ENCODE results near the gene HPSE.
A peak's percentile ranks its signal among the peaks of the same experiment; 100 is the strongest.
"Not testable (repeated sequence)": the region's sequence is repeated elsewhere in the genome, so short reads cannot be mapped to it uniquely, and the experiment has no call there.

Gene HPSE

DNA sequence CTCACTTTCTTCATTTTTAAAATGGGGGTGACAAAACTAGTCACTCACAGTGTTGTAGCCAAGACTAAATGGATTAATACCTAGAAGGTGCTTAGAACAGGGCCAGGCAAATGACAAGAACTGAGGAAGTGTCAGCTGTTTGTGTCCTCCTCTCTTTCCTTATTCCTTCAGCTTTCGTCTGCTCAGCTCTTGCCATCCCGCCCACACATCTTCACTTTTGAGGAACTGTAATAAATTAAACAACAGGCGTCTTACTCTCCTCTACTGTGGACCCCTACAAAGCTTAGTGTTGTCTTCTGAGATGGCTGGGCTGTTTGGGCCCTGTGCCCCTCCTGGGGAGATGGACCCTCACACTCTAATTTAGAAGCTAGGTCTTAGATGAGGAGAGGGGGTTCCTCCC, 2.7 kb downstream of the HPSE start:
- no peak for DNase-seq (ENCODE audit: low spot score)

DNA sequence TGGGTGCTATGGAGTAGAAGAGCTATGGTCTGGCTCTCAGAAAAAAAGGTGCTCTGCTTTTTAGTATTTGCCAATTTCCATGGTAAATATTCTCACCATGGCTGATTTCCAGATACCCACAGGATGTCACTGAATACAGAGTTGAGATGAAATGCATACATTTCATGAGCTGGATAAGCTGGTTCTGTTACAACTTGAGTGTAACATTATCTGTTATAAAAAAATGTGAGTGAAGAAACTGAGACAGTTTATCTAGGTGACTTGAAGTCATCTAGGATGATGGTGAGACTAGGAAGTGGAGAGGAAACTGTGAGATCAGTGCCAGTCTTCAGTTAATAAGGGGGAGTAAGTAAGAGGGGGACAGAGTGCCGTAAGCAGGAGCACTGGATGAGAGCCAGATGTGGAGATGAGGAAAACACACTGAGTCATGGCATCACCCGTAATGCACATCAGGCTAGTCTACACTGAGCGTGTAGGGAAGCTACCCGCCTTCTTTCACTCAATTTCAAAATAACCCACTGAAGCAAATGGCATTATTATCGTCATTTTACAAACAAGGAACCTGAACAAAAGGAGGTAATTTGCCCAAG, 5.0 kb downstream of the HPSE start:
- no peak for DNase-seq (ENCODE audit: low spot score)

DNA sequence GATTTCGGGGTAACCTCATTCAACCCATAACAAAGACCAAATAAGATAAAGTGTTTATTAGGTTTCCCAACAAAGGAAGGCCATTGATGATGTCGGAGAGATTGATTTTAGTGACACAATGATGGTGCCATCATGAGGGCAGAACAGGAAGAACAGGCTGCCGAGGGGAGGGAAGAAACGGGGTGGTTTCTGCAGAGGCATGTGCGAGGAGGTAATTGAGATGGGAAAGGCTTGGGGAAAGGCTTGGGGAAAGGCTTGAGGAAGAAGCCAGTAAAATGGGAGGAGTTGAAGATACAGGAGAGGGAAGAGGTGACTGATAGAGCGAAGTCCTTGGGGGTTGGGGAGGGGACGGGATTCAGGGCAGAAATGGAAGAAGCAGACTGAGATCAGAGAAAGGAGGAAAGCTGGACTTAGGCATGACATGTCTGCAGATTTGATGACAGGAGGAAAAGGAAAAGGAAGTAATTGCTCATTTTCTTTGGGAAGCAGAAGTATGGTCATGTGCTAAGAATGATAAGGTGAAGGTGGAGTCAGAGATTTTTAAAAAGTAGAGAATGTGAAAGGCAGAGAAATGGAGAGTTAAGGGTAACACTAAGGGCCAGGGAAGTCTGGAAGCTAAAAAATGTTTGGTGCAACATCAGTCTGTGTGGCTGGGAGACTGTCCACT, 6.0 kb downstream of the HPSE start:
- no peak for DNase-seq (ENCODE audit: low spot score)

DNA sequence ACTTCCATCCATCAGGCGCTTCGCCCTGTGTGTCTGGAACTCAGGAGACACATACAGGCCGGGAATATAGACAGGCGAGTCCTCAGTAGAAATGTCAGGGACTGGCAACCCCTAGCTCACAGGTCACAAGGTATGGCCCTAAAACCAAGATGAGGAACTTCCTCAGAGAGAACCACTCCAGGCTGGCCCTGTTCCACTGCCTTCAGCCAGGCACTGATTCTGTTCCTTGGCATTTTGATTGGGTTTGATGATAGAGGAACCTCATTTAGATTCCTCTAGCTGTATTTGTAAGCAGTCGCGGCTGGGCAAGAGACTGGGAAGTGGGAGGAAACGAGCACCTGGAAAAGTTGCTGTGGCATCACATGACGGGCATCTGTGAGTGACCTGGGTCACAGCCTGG, 8.1 kb downstream of the HPSE start:
- no peak for DNase-seq (ENCODE audit: low spot score)

DNA sequence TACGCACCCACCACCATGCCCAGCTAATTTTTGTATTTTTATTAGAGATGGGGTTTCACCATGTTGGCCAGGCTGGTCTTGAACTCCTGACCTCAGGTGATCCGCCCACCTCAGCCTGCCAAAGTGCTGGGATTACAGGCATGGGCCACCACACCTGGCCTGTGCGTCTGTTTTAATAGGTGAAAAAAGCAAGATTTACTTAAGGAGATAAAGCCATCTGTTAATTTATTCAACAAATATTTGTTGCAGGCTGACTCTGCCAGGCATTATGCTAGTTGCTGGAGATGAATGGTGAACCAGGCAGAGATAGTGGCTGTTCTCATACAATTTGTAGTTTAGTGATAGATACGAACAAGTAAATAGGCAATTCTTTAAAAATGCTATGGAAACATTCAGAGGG, 9.3 kb downstream of the HPSE start:
- not testable (repeated sequence) for DNase-seq (ENCODE audit: low spot score)

DNA sequence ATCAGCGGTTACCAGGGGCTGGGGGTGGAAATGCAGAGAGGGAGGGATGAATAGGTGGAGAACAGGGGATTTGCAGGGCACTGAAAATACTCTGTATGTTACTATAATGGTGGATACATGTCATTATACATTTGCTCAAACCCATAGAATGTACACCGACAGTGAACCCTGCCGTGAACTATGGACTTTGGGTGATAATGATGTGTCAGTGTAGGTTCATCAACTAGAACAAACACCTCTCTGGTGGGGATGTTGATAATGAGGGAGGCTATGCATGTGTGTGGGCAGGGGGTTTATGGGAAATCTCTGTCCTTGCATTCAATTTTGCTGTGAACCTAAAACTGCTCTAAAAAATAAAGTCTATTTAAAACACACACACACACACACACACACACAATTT, 11.5 kb downstream of the HPSE start:
- no peak for DNase-seq (ENCODE audit: low spot score)

DNA sequence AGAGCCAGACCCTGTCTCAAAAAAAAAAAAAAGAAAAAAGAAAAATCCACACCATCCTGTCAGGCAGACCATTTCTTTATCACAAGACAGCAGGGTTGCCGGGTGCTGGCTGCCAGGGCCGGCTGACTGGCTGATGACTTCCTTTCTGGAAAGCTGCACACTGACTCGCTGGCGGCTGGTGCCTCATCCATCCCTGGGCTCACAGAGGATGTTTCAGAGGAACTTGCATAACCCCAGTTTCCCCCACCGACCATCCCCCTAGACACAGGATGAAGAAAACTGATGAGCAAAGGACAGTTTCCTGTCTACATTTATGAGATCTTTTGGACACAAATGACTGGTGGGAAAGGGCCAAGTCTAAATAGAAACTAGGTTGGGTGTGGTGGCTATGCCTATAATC, 14.1 kb downstream of the HPSE start:
- no peak for DNase-seq (ENCODE audit: low spot score)

DNA sequence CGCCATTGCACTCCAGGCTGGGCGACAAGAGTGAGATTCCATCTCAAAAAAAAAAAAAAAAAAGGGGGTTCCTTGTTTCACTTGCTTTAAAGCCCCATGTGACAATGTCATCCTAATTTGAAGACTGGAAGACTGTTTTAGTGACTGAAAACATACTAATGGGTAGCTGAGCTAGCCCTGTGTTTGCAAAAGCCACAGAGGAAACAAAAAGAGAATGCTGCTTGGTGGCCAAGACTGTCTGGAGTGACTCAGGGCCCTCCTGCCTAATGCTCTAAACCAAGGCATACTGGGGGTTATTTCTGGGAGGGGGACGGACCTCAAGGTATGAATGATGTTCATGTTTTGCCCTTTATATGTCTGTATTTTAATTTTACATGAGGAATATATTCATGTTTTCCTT, 16.0 kb downstream of the HPSE start:
- DNase-seq (ENCODE audit: low spot score), result no peak

DNA sequence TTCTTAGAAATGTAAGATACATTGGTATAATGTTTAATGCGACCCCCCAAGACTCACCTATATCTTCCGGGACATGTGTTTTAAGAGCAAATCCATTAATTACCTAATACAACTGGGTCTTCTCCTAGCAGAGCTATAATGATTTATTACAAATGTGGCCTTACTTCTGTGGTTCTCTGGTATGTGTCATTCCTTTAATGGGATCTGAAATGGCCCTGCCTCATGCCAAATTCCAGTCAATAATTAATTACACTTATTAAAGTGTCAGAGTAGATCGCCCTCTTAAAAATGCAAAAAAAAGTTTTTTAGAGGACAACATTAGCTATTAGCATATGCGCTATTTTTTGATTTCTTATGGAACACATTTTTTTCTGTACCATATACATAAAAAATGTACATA, 17.0 kb downstream of the HPSE start:
- no peak for DNase-seq (ENCODE audit: low spot score)

DNA sequence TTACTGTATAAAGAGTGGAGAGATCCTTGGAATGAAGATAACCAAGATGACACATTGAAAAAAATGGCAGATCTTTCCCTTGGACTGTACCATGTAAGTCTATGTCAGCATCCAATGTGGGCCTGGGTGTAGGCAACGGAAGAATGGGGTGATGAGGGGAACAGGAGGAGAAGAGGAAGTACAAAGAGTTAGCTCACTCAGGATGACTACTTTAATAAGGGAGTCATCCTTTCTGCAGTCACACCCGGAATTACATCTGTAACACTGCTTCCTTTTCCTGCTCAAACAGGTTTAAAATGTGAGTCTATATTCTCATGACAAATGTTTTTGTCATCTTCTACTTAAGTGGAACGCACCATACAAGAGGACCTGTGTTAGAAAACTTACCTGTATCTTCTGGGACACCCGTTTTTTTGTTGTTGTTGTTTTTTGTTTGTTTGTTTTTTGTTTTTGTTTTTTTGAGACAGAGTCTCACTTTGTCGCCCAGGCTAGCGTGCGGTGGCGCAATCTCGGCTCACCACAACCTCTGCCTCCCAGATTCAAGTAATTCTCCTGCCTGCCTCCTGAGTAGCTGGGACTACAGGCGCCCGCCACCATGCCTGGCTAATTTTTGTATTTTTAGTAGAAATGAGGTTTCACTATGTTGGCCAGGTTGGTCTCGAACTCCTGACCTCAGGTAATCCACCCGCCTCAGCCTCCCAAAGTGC, 18.0 kb downstream of the HPSE start:
- DNase-seq (ENCODE audit: low spot score), result no peak

DNA sequence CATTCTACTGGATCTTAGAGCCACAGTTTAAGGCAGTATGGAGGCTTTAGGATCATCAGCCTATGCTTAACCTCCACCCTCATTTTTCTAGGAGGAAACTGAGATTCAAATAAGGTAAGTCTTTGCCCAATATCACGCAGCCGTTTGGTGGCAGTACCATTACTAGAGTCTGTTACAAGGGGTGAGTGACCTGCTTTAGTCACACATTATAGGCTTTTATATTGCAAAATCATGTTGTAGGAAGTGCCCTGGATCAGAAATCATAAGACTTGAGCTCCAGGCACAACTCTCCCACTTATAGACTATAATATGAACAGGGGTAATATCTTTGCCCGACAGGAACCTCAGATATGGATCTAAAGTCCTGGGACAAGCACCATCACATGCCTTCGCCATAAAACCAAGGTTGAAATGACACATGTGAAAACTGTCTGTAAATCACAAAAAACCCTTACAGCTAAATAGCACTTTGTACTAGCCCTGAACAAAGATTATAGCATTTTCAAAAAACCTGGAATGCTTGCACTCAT, 19.2 kb downstream of the HPSE start:
- DNase-seq (ENCODE audit: low spot score), result no peak

DNA sequence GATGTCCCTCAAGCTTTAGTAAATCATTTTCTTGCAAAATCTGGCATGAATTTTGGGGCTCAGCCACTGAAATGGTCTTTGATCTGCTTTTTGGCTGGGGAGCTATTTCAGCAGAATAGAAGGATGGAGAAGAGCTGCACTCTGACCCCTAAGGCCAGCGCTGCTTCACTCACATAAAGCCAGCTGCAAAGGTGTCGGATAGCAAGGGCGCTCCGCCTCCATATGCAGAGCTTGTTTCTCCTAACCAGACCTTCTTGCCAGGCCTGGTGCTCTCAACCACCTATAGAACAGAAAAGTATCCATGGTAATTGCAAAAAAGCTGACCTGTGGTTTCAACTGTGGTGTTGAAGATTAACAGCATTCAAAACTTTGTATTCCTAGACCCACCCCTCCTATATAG, 26.0 kb downstream of the HPSE start:
- DNase-seq (ENCODE audit: low spot score), result no peak

DNA sequence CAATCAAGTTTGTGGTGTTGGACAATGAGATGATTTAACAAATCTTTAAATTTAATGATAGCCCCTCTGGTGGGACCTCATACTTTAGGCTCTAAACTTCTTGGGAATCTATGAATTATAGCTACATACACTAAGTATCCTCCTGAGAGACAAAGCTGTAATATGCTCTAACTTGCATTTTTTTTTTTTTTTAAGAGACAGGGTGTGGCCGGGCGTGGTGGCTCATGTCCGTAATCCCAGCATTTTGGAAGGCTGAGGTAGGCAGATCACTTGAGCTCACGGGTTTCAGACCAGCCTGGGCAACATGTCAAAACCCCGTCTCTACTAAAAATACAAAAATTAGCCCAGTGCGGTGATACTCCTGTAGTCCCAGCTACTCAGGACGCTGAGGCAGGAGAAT, 26.7 kb downstream of the HPSE start:
- DNase-seq (ENCODE audit: low spot score), result no peak

DNA sequence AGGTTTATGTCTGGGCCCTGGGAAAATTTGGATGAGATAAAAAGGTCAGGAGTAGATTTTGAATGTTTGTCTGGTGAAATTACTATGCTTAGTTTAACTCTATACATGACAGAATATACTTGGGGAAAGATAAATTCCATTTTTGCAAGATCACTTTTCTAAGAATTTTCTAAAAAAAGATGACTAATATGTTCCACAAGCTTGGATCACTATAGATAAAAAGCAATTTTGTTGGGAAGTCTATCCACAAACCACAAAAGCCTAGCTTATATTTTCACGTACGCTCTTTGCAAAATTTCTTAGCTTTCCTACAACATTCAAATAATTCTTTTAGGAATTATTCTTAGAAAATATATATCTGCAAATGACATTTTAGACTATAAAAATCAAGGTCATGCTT, 29.5 kb downstream of the HPSE start:
- no peak for DNase-seq (ENCODE audit: low spot score)

DNA sequence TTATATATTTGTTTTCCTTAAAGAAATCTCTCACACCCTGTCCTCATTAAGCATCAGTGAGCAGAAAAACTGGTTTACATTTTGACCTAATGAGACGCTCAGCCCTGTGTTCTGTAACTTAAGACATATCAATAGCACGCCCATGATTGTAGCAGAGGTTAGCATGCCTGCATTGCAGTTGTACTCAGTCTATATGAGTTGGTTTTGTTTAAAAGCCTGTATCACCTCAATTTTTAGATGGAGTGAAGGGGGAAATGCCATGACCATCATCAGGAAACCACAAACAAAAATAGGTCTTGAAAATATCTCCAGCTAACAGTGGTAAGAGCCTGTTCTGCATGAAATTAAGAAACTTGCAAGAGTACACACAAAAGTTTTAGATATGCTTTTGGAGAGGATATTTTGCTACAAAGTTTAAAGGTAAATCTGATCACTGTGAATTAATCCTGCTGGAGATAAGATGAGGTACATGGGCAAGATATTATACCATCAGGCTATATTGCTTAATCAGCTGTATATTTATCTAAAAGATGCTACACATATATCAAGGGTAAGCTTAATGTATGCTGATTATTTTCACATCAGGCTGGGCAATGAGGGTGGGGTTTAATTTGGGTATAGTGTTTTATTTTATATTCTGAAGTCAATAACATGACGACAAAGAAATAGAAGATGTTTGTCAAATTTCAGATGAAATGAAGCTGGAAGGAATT, 36.9 kb downstream of the HPSE start:
- DNase-seq (ENCODE audit: low spot score), result no peak

DNA sequence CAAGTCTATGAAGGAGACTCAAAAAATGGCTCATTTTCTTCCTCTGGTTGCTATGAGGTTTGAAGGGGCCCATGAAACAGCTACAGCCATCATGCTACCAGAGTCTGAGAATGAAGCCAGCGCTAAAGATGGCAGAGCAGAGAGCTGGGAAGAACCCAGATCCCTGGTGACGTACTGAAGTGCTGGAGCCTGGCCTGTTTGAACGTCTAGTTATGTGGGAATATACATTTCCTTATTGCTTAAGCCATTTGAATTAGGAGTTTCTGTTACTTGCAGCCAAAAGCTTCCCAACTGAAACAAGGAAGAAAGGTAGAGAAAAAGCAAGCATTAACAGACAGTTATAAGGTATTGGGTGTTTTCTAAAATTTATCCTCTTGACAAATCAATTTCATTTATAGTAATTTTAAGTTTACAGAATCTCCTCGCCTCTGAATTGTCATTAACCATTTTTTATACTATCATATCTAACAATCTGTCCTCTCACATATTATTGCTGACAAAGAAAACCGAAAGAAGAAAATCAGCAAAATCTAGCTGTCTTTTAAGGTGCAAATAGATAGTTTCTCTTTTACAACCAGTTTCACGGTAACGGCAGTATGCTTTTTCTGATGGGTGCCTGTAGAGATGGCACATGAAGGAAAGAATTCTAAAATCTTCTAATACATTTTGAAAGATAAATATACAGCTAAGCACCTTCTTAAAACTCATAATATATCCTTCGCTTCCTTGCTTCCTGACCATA, 41.2 kb downstream of the HPSE start:
- no peak for DNase-seq (ENCODE audit: low spot score)

DNA sequence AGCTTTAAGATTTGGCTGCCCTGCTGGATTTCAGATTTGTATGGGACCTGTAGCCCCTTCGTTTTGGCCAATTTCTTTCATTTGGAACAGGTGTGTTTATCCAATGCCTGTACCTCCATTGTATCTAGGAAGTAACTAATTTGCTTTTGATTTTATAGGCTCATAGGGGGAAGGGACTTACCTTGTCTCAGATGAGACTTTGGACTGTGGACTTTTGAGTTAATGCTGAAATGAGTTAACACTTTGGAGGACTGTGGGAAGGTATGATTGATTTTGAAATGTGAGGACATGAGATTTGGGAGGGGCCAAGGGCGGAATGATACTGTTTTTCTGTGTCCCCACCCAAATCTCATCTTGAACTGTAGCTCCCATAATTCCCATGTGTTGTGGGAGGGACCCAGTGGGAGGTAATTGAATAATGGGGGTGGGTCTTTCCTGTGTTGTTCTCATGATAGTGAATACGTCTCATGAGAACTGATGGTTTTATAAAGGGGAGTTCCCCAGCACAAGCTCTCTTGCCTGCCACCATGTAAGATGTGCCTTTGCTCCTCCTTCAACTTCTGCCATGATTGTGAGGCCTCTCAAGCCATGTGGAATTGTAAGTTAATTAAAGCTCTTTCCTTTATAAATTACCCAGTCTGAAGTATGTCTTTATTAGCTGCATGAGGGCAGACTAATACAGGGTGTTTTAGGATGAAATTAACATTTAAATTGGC, 44.4 kb downstream of the HPSE start:
- DNase-seq (ENCODE audit: low spot score), result not testable (repeated sequence)

DNA sequence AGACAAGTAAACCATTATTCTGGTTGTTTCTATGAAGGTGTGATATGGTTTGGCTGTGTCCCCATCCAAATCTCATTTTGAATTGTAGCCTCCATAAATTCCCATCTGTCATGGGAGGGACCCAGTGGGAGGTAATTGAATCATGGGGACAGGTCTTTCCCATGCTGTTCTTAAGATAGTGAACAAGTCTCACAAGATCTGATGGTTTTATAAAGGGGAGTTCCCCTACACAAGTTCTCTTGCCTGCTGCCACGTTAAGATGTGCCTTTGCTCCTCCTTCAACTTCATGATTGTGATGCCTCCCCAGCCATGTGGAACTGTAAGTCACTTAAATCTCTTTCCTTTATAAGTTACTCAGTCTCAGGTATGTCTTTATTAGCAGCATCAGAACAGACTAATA, 46.3 kb downstream of the HPSE start:
- not testable (repeated sequence) for DNase-seq (ENCODE audit: low spot score)

DNA sequence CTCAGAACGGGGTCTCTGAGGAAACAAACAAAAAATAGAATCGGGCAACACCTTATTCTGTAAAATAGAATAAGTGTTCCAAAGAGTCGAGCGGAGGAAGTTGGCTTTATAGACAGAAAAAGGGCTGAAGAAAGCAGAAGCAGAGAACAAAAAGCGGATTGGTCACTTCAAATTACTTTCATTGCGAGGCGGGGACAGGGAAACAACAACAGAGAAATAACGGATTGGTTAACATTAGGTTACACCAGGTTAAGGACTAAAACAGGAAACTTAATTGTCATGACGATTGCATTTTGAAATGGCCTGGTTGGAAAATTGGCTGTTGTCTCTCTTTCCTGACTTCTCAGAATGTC, 49.6 kb downstream of the HPSE start:
- peak; percentile 21 for DNase-seq (ENCODE audit: low spot score)

DNA sequence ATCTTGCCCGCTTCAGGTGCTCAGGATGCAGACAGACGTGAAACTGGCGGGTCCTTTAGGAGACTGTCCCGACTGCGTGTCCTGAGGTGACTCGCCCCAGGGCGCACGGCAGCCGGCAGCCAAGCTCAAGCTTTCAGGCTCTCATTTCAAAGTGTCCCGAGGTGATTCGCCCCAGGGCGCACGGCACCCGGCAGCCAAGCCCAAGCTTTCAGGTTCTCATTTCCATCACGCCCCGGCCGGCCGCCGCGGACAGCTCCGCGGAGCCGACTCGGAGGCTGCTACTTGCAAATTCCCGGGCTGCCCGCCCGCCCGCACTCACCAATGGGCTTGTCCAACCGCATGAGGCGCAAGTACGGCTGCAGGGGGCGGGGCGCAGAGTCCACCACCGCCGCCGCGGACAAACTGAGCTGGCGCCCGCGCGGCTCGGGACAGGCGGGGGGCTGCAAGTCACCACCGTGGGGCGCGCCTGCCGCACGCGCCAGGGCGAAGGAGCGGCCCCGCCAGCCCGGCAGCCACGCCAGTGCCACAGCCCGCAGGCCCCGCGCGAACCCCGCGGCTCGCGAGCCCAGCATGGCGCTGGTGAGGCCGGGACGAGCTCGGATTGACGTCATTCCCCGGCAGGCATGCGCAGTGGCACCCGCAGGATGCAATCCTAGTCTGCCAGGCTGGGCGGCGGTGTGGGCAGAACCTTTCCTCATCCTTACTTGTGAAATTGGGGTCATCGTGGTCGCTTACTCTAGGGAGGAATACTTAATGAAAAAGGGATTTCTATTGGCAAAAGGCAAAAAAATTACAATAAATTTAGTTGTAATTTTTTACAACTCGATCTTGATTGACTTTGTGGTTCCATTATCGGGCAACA, 50.2 kb downstream of the HPSE start, which contains the start of gene COQ2:
TSS of gene COQ2 (minus strand) at position 606 of the 862 bp plus-strand sequence. CDS start at position 572, 34 bp downstream.
- peak; percentile 81 for DNase-seq (ENCODE audit: low spot score)

Measured in HuH-7.5 (cell line).